Esophagus muscularis mucosa (tissue), 4 donors: ENCODE measurements around the gene TNN. TPM values are rescaled to one million over a fixed set of nuclear protein-coding genes. Genes with fewer than 3 reads are reported as not detected.

Experiments
- DNase-seq: peaks from one replicate; pipeline ENCODE4 v3.0.0-alpha.2; 2017; ENCODE audit errors: extremely low spot score
- H3K27ac ChIP-seq, 4 donors: fragments of 200-600 bp; sonication (generic); replicated peaks in 1 of 4; 1 replicate in 3 of 4; 2 replicates in 1 of 4; pipeline ENCODE4 v1.5.1; 2016 to 2019; ENCODE audit warnings: mild to moderate bottlenecking in 1 of 4
- H3K27me3 ChIP-seq, 4 donors: fragments of 200-600 bp; sonication (generic); one replicate each; pipeline versions ENCODE4 v1.5.1 to v1.6.0; 2016 to 2019
- H3K36me3 ChIP-seq, 4 donors: fragments of 200-600 bp; sonication (generic); one replicate each; pipeline ENCODE4 v1.5.1; 2016 to 2019
- H3K4me1 ChIP-seq, 4 donors: fragments of 200-600 bp; sonication (generic); one replicate each; pipeline ENCODE4 v1.5.1; 2016 to 2019
- H3K4me3 ChIP-seq, 4 donors: fragments of 200-600 bp; sonication (generic); 1 replicate in 2 of 4; 2 replicates in 2 of 4; pipeline ENCODE4 v1.5.1; 2016 to 2019; ENCODE audit warnings: mild to moderate bottlenecking in 4 of 4, moderate library complexity in 1 of 4
- H3K9me3 ChIP-seq, 4 donors: fragments of 200-600 bp; sonication (generic); 1 replicate in 3 of 4; 2 replicates in 1 of 4; pipeline ENCODE4 v1.5.1; 2016 to 2019
- CTCF ChIP-seq, 3 experiments: fragments of 200-600 bp in 2 of 3; fragments of 450-650 bp in 1 of 3; sonication (generic) in 2 of 3; IDR thresholded peaks; one replicate each; pipeline ENCODE4 v1.5.1; 2017 to 2019; ENCODE audit warnings: antibody characterized with exemption in 3 of 3, mild to moderate bottlenecking in 2 of 3, moderate library complexity in 1 of 3
- EP300 ChIP-seq: sonication (generic); formaldehyde crosslinking; IDR thresholded peaks from one replicate; pipeline ENCODE4 v1.6.1; 2017; ENCODE audit warnings: antibody characterized with exemption
- POLR2A ChIP-seq: fragments of 450-650 bp; IDR thresholded peaks from one replicate; pipeline ENCODE4 v1.6.1; 2017; ENCODE audit warnings: antibody characterized with exemption, moderate library complexity, mild to moderate bottlenecking, low read depth
- POLR2AphosphoS5 ChIP-seq, 2 donors: sonication (generic); formaldehyde crosslinking; IDR thresholded peaks; one replicate each; pipeline ENCODE4 v1.6.1; 2017; ENCODE audit warnings: antibody characterized with exemption in 2 of 2
- WGBS: methylation state at CpG from one replicate; pipeline ENCODE4 v1.1.5; 2018; 5-methylcytosine and 5-hydroxymethylcytosine counted together
- intact Hi-C: fragments of 100-400 bp; cut with DNase I; formaldehyde crosslinking; loops from one replicate; pipeline ENCODE4 v1.15.1; 2023
- total RNA-seq, 4 donors: library from RNA; depleted of rRNA; stranded (reverse); fragments of >200 nt; gene quantifications; one replicate each; pipeline versions ENCODE4 v1.1.0 to v1.2.1, GENCODE V29; 2016

TNN gene
- total RNA-seq, 4 donors from 2014 or later, result under 0.01 to 0.45 (median 0.20) TPM

DNA sequence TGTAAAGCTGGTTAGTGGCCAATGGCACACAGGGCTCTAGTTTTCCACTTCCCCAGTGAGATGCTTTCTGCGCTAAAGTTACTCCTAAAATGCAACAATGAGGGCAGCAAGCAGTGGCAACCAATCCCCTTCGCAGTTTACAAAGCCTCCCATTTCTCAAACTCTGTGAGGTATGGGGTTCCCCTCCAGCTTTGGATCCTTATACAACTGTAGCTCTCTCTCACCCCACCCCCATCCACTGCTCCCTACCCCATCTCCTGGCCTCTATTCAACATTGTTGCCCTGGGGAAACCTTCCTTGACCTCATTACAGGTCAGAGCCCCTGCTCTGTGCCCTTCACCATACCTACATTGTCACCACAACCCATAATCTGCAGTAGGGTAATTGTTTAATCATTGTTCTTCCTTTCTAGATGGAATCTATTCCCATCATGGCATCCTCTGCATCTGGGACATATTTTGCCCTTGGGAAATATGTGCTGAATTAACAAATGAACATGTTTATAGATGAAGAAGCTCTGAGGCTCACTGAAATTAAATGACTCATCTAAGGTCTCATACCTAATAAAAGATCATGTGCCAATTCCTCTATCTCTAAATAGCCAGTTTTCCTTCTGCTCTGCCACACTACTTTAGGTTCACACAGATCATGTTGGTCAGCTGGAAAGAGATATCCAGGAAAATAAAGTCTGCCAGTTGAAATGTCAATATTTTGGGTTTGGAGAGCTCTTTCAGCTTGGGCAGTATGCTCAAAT is 112.4 kb downstream of the TNN start:
- DNase-seq, result no peak
- Histone ChIP-seq H3K9me3 (no peaks in the 10 kb centered on the region), H3K4me3 (no peak overlapping the region), H3K4me1 (peaks cover 7 to 36% (median 32%) of the 10 kb centered on the region in 4 donors), H3K36me3 (peaks cover 0 to 30% (median 20%) of the 10 kb centered on the region in 4 donors), H3K27me3 (no peaks in the 10 kb centered on the region), H3K27ac (no peak overlapping the region)
- TF ChIP-seq CTCF (IDR thresholded peaks at IDR 0.05) (no peak), POLR2A (no peak), EP300 (no peak), POLR2AphosphoS5 (IDR thresholded peaks at IDR 0.05) (no peak)
- intact Hi-C loops, result no loop called here
- WGBS, result 73% methylated on average over 2 of the region's 2 CpGs

- TF ChIP-seq POLR2AphosphoS5 (IDR thresholded peaks at IDR 0.05) (no peak), CTCF (IDR thresholded peaks at IDR 0.05) (no peak), EP300 (no peak), POLR2A (no peak)
- 78% methylated on average over 4 of the region's 4 CpGs for WGBS
- H3K36me3 ChIP-seq, result peaks cover 0 to 18% (median 11%) of the 10 kb centered on the region in 4 donors
These were observed 114.6 kb downstream of the TNN start for GRCh38 chr1:175182201-175182746.

GRCh38 chr1:175183586-175183985 is 116.0 kb downstream of the TNN start:
- TF ChIP-seq EP300 (no peak), CTCF (IDR thresholded peaks at IDR 0.05) (no peak), POLR2AphosphoS5 (IDR thresholded peaks at IDR 0.05) (no peak), POLR2A (no peak)
- WGBS, result 97% methylated on average over 3 of the region's 5 CpGs
- intact Hi-C loops, result no loop called here

More at GRCh38 chr1:175182201-175182746, 114.6 kb downstream of the TNN start:
- H3K4me3 ChIP-seq, result no peak overlapping the region
- intact Hi-C loops, result no loop called here
- H3K9me3 ChIP-seq, result no peaks in the 10 kb centered on the region
- no peak for DNase-seq
- peaks cover 10 to 53% (median 43%) of the 10 kb centered on the region in 4 donors for H3K4me1 ChIP-seq
- H3K27me3 ChIP-seq, result no peaks in the 10 kb centered on the region
- H3K27ac ChIP-seq, result no peak overlapping the region

DNA sequence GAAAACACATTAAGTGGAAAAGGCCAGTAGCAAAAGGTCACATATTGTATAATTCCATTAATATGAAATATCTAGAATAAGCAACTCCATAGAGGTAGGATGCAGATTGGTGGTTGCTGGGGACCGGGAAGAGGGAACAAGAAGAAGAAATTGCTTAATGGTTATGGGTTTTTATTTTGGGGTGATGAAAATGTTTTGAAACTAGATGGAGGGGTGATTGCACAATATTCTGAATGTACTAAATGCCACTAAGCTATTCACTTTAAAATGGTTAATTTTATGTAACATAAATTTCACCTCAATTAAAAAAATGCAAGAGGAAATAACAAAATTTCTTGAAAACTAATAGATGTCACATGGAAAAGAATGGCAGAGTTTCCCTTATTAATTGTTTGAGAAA is 118.3 kb downstream of the TNN start:
- 80% methylated on average over 1 of the region's 1 CpG for WGBS

More at GRCh38 chr1:175183586-175183985, 116.0 kb downstream of the TNN start:
- Histone ChIP-seq H3K9me3 (no peaks in the 10 kb centered on the region), H3K36me3 (peaks cover 0 to 13% (median under 1%) of the 10 kb centered on the region in 4 donors), H3K27me3 (no peaks in the 10 kb centered on the region), H3K4me3 (no peak overlapping the region), H3K27ac (no peak overlapping the region), H3K4me1 (peaks cover 12 to 65% (median 46%) of the 10 kb centered on the region in 4 donors)
- DNase-seq, result no peak

More for the DNA sequence above, 118.3 kb downstream of the TNN start:
- H3K4me3 ChIP-seq, result no peak overlapping the region
- H3K27me3 ChIP-seq, result no peaks in the 10 kb centered on the region
- peaks cover 22 to 65% (median 56%) of the 10 kb centered on the region in 4 donors for H3K4me1 ChIP-seq
- no peak for DNase-seq
- H3K9me3 ChIP-seq, result no peaks in the 10 kb centered on the region
- no peak overlapping the region for H3K27ac ChIP-seq
- TF ChIP-seq EP300 (no peak), CTCF (IDR thresholded peaks at IDR 0.05) (no peak), POLR2AphosphoS5 (IDR thresholded peaks at IDR 0.05) (no peak), POLR2A (no peak)
- peaks cover 0 to 13% (median 0%) of the 10 kb centered on the region in 4 donors for H3K36me3 ChIP-seq
- intact Hi-C loops, result no loop called here
